Natural killer cell (primary cell): ENCODE data around the gene PFDN2. TPM values are rescaled to one million over a fixed set of nuclear protein-coding genes. Genes with fewer than 3 reads are reported as not detected.

Experiments
- ATAC-seq, 3 donors: fragments of 150-1000 bp in 2 of 3; fragments of 200-7000 bp in 1 of 3; cut with Tn5 transposase; 1 replicate in 1 of 3; 2 replicates in 2 of 3; pipeline ENCODE4 v1.10.0; 2021; ENCODE audit warnings: mild to moderate bottlenecking in 2 of 3, moderate library complexity in 2 of 3
- DNase-seq, 2 donors: peaks; one replicate each; pipeline versions ENCODE4 v3.0.0 to v3.0.0-alpha.2; 2013 to 2021; ENCODE audit warnings: mixed read lengths in 1 of 2
- H3K27ac ChIP-seq: one replicate; pipeline ENCODE4 v1.5.1; 2013; ENCODE audit warnings: mild to moderate bottlenecking, low read length
- H3K27me3 ChIP-seq: one replicate; pipeline ENCODE4 v1.6.1; 2013; ENCODE audit warnings: low read length; ENCODE audit not compliant: control insufficient read depth, insufficient read depth
- H3K36me3 ChIP-seq: one replicate; pipeline ENCODE4 v1.6.1; 2013; ENCODE audit warnings: low read length; ENCODE audit not compliant: control insufficient read depth, insufficient read depth
- H3K4me1 ChIP-seq: one replicate; pipeline ENCODE4 v1.6.1; 2013; ENCODE audit warnings: low read length; ENCODE audit not compliant: control insufficient read depth, insufficient read depth
- H3K4me3 ChIP-seq: one replicate; pipeline ENCODE4 v1.5.1; 2013; ENCODE audit warnings: low read length
- H3K9me3 ChIP-seq: one replicate; pipeline ENCODE4 v1.6.1; 2013; ENCODE audit warnings: low read length; ENCODE audit not compliant: control insufficient read depth, insufficient read depth
- H3K27ac Mint-ChIP-seq, 2 donors: one replicate each; pipeline ENCODE4 v1.8.0; 2022; ENCODE audit warnings: mild to moderate bottlenecking in 2 of 2, mixed read lengths in 2 of 2, moderate library complexity in 1 of 2
- H3K27me3 Mint-ChIP-seq, 2 donors: one replicate each; pipeline ENCODE4 v1.8.0; 2022; ENCODE audit warnings: low read depth in 2 of 2, mixed read lengths in 2 of 2
- H3K36me3 Mint-ChIP-seq: one replicate; pipeline ENCODE4 v1.8.0; 2022; ENCODE audit warnings: mixed read lengths
- H3K4me1 Mint-ChIP-seq, 2 donors: one replicate each; pipeline ENCODE4 v1.8.0; 2022; ENCODE audit warnings: mixed read lengths in 2 of 2
- H3K4me3 Mint-ChIP-seq: one replicate; pipeline ENCODE4 v1.8.0; 2022; ENCODE audit warnings: mild to moderate bottlenecking, moderate library complexity, mixed read lengths
- H3K9me3 Mint-ChIP-seq, 2 donors: one replicate each; pipeline ENCODE4 v1.8.0; 2022; ENCODE audit warnings: mixed read lengths in 2 of 2
- CTCF ChIP-seq: fragments of 200-600 bp; IDR thresholded peaks from one replicate; pipeline ENCODE4 v1.8.0; 2022; ENCODE audit warnings: antibody characterized with exemption
- WGBS: methylation state at CpG from one replicate; pipeline ENCODE4 v1.1.7; 2013; ENCODE audit warnings: missing lambda C conversion rate; ENCODE audit not compliant: insufficient coverage; 5-methylcytosine and 5-hydroxymethylcytosine counted together
- intact Hi-C: fragments of 100-400 bp; cut with micrococcal nuclease; formaldehyde crosslinking; loops from one replicate; pipeline ENCODE4 v1.14.2; 2022
- total RNA-seq, 4 donors: library from RNA; stranded (reverse); fragments of 120-200 nt in 1 of 4; gene quantifications; one replicate each; pipeline versions ENCODE4 v1.2.3 to v1.2.4, GENCODE V29; 2013 to 2022

The PFDN2 gene
- total RNA-seq, 3 donors from 2014 or later (not counting 1 experiment from before 2014, with no cell fraction given): 31.6 to 40.0 (median 35.0) TPM

DNA sequence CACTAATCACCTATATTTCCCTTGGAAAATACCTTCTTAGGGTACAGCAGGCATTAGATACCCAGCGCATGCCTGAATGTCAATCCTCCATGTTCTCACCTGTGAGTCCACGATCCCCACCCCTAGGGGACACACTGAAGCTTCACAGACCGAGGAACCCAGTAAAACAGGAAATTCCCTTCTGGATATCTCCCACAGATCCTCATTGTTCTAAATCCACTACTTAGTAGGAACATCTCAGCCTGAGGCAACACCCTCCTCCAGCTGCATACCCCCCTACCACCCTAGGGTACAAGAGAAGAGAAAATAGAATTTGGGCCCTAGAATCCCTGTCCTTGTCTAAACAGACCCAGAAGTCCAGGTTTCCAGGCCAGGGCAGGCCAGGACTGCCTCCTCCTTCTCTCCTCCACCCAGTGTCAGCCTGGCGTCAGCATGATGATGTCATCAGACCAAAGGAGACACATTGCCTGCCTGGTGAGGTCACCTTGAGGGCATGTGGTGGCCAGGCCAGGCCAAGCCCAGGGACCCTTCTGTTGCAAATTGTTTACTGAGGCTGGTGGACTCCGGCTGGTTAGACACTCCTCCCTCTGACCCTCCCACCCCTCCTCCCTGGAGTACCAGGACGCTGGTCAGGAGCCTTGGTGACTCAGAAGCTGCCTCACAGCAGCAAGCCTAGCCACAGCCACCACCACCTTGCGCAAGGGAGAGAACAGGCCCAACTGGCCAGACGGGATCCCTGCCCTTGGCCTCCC is 34.7 kb downstream of the PFDN2 start:
- no peaks in the 10 kb centered on the region for H3K27me3 ChIP-seq
- ATAC-seq (peak; percentile 50 to 77 (median 57)), DNase-seq (no peak)
- no peaks in the 10 kb centered on the region for H3K9me3 ChIP-seq
- peaks cover 6% of the 10 kb centered on the region for H3K4me1 ChIP-seq
- Mint-ChIP-seq H3K4me3 (no peak overlapping the region), H3K27ac (no peak overlapping the region), H3K9me3 (no peaks in the 10 kb centered on the region), H3K36me3 (no peaks in the 10 kb centered on the region), H3K4me1 (no peaks in the 10 kb centered on the region), H3K27me3 (peaks cover 0 to 2% of the 10 kb centered on the region in 2 donors)
- 84% methylated on average over 8 of the region's 8 CpGs for whole genome bisulfite sequencing
- H3K27ac ChIP-seq: no peak overlapping the region
- intact Hi-C loops: no loop called here
- no peaks in the 10 kb centered on the region for H3K36me3 ChIP-seq
- H3K4me3 ChIP-seq: no peak overlapping the region
- TF ChIP-seq CTCF: no peak

GRCh38 chr1:161082483-161082882 is 35.4 kb downstream of the PFDN2 start:
- Mint-ChIP-seq H3K27me3 (peaks cover 0 to 2% of the 10 kb centered on the region in 2 donors), H3K9me3 (no peaks in the 10 kb centered on the region), H3K36me3 (no peaks in the 10 kb centered on the region), H3K4me3 (no peak overlapping the region), H3K4me1 (no peaks in the 10 kb centered on the region), H3K27ac (no peak overlapping the region)
- TF ChIP-seq CTCF: no peak
- Histone ChIP-seq H3K4me1 (peaks cover 6% of the 10 kb centered on the region), H3K27me3 (no peaks in the 10 kb centered on the region), H3K36me3 (no peaks in the 10 kb centered on the region), H3K9me3 (no peaks in the 10 kb centered on the region), H3K4me3 (no peak overlapping the region), H3K27ac (no peak overlapping the region)
- intact Hi-C loops: no loop called here
- DNase-seq (no peak), ATAC-seq (no peak)
- 77% methylated on average over 2 of the region's 2 CpGs for WGBS

DNA sequence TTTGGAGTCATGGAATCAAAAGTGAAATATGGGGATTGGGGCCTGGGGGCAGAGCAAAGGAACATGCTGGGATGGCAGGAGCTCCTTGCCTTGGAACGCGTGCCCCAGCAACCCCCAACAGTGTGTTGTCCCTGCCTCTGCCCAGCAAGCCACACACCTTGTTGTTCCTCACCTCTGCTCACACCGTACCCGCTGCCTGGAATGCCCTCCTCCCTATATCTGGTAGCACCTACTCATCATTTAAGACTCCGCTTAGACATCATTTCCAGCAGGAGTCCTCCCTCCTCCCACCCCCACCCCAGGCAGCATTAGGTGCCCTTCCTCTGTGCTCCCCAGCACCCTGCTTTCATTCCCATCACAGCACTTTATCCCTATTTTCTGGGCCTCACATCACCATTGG is 36.3 kb downstream of the PFDN2 start:
- intact Hi-C loops: no loop called here
- 76% methylated on average over 5 of the region's 5 CpGs for WGBS
- Histone ChIP-seq H3K27ac (no peak overlapping the region), H3K27me3 (no peaks in the 10 kb centered on the region), H3K36me3 (no peaks in the 10 kb centered on the region), H3K9me3 (no peaks in the 10 kb centered on the region), H3K4me1 (peaks cover 6% of the 10 kb centered on the region), H3K4me3 (no peak overlapping the region)
- Mint-ChIP-seq H3K27ac (no peak overlapping the region), H3K9me3 (no peaks in the 10 kb centered on the region), H3K27me3 (peaks cover 0 to 2% of the 10 kb centered on the region in 2 donors), H3K36me3 (no peaks in the 10 kb centered on the region), H3K4me1 (no peaks in the 10 kb centered on the region), H3K4me3 (no peak overlapping the region)
- DNase-seq: no peak
- TF ChIP-seq CTCF: no peak
- ATAC-seq: no peak
